Measurements from ENCODE around the gene RPL35. TPM values are rescaled to one million over a fixed set of nuclear protein-coding genes. Genes with fewer than 3 reads are reported as not detected.

Gene RPL35
- total and polyA plus RNA-seq, 10 of the 15 experiments (the other 5 are each of a cell fraction or from before 2014, with no cell fraction given), result 2,572 to 6,300 (median 3,864) TPM

- no peak for TF ChIP-seq POLR2A (IDR thresholded peaks at IDR 0.05; ENCODE audit: low read depth, low read length)
- no peak for TF ChIP-seq SUPT20H (IDR thresholded peaks at IDR 0.05; ENCODE audit: borderline replicate concordance, control insufficient read depth, low read depth, low read length)
- TF ChIP-seq ASH2L (IDR thresholded peaks at IDR 0.05; ENCODE audit: borderline replicate concordance, low read depth), result no peak
- Histone ChIP-seq H3K79me2 (ENCODE audit: control insufficient read depth, insufficient read depth, low read length) (no peaks in the 10 kb centered on the region), H2AFZ (ENCODE audit: control insufficient read depth, low read depth, low read length) (no peak overlapping the region), H4K20me1 (ENCODE audit: control insufficient read depth, insufficient read depth) (no peaks in the 10 kb centered on the region), H3K36me3 (ENCODE audit: control insufficient read depth in 2 of 2, insufficient read depth in 2 of 2, low read length in 1 of 2) (no peaks in the 10 kb centered on the region), H3K27ac (ENCODE audit: control insufficient read depth, insufficient read depth) (no peak overlapping the region), H3K27me3 (replicated peaks in 1 of 2; ENCODE audit: control insufficient read depth in 2 of 2, insufficient read depth in 2 of 2, low read length in 1 of 2) (no peaks in the 10 kb centered on the region), H3K9ac (ENCODE audit: control insufficient read depth, insufficient read depth, low read length) (no peak overlapping the region), H3K4me2 (ENCODE audit: control insufficient read depth, insufficient read depth) (no peak overlapping the region), H3K9me3 (replicated peaks; ENCODE audit: control insufficient read depth, insufficient read depth, low read length) (no peaks in the 10 kb centered on the region), H3K4me1 (ENCODE audit: control insufficient read depth, insufficient read depth, low read length) (no peaks in the 10 kb centered on the region; the same call in 1 of the 2 replicates), H3K4me3 (no peak overlapping the region)
- in situ Hi-C loops (cut with MboI) (no loop called here), intact Hi-C loops (cut with micrococcal nuclease; ENCODE audit: unreplicated experiment) (no loop called here)
- BruUV-seq (replicated peaks), result no TSS peak
- ChIA-PET RAD21 (ENCODE audit: unreplicated experiment) (interaction anchor here (0.6 kb wide), 1 partner anchor 215 kb away, joined by 4 read pairs; no protein-coding TSS in a partner anchor), CTCF (interaction anchor here (0.6 to 4.1 kb wide), 3 partner anchors 10 to 98 kb away, joined by 3 to 21 read pairs (median 4); no protein-coding TSS in a partner anchor), POLR2A (interaction anchor here (0.5 kb wide), 1 partner anchor 86 kb away, joined by 5 read pairs; no protein-coding TSS in a partner anchor), SMC1A (ENCODE audit: uncharacterized antibody, unreplicated experiment) (no interaction called here)
- ATAC-seq (no peak), DNase-seq (ENCODE audit: low read depth, low spot score) (no peak), FAIRE-seq (no peak)
- 65% methylated on average over 4 of the region's 4 CpGs for WGBS (ENCODE audit: insufficient coverage, insufficient replicate concordance, low lambda C conversion rate, missing lambda C conversion rate)
Measured at GRCh38 chr9:124830593-124830992, 31.2 kb downstream of the RPL35 start.

- DNase-seq (ENCODE audit: low read depth, low spot score) (no peak), FAIRE-seq (no peak), ATAC-seq (no peak)
- no peaks in the 10 kb centered on the region for H3K9me3 ChIP-seq (replicated peaks; ENCODE audit: control insufficient read depth, insufficient read depth, low read length)
- peaks cover 4% of the 10 kb centered on the region; the same call in 1 of the 2 replicates for H3K4me1 ChIP-seq (ENCODE audit: control insufficient read depth, insufficient read depth, low read length)
- ChIA-PET RAD21 (ENCODE audit: unreplicated experiment) (no interaction called here), POLR2A (interaction anchor here (0.6 kb wide), 1 partner anchor 276 kb away, joined by 6 read pairs; no protein-coding TSS in a partner anchor), CTCF (interaction anchor here (0.9 to 4.1 kb wide), 3 partner anchors 12 to 57 kb away, joined by 3 to 21 read pairs (median 3); no protein-coding TSS in a partner anchor), SMC1A (ENCODE audit: uncharacterized antibody, unreplicated experiment) (interaction anchor here (0.6 to 1.2 kb wide), 3 partner anchors 17 to 1348 kb away, joined by 3 to 4 read pairs (median 3); no protein-coding TSS in a partner anchor)
- H3K27ac ChIP-seq (ENCODE audit: control insufficient read depth, insufficient read depth), result no peak overlapping the region
- BruUV-seq (replicated peaks), result no TSS peak
- in situ Hi-C loops (cut with MboI), result no loop called here
- H3K27me3 ChIP-seq (replicated peaks in 1 of 2; ENCODE audit: control insufficient read depth in 2 of 2, insufficient read depth in 2 of 2, low read length in 1 of 2), result no peaks in the 10 kb centered on the region
- H3K36me3 ChIP-seq (ENCODE audit: control insufficient read depth in 2 of 2, insufficient read depth in 2 of 2, low read length in 1 of 2), result no peaks in the 10 kb centered on the region
- H3K79me2 ChIP-seq (ENCODE audit: control insufficient read depth, insufficient read depth, low read length), result no peaks in the 10 kb centered on the region
- no peak overlapping the region for H2AFZ ChIP-seq (ENCODE audit: control insufficient read depth, low read depth, low read length)
- no peak overlapping the region for H3K9ac ChIP-seq (ENCODE audit: control insufficient read depth, insufficient read depth, low read length)
- H3K4me2 ChIP-seq (ENCODE audit: control insufficient read depth, insufficient read depth), result no peak overlapping the region
- no peak for TF ChIP-seq CREB1 (IDR thresholded peaks at IDR 0.05; ENCODE audit: low read depth)
- TF ChIP-seq RFX5 (IDR thresholded peaks at IDR 0.05; ENCODE audit: low read depth, low read length), result no peak
- no peak for TF ChIP-seq CTCF (IDR thresholded peaks at IDR 0.05 in 2 of 3, conservative IDR thresholded peaks at IDR 0.05 in 1 of 3; ENCODE audit: control insufficient read depth in 2 of 3, extremely low read depth in 1 of 3, insufficient read depth in 1 of 3, low read depth in 3 of 3, low read length in 3 of 3)
- no peak for TF ChIP-seq SMAD5 (IDR thresholded peaks at IDR 0.05; ENCODE audit: low read depth)
- no peak for TF ChIP-seq SREBF1 (IDR thresholded peaks at IDR 0.05; ENCODE audit: low read length)
- no peak for TF ChIP-seq MEF2A (IDR thresholded peaks at IDR 0.05; ENCODE audit: insufficient read depth, low read depth, low read length)
- no peak for TF ChIP-seq NRF1 (conservative IDR thresholded peaks at IDR 0.05; ENCODE audit: low read depth, low read length)
- TF ChIP-seq ZNF207 (IDR thresholded peaks at IDR 0.05; ENCODE audit: borderline replicate concordance), result no peak
- TF ChIP-seq MTA3 (IDR thresholded peaks at IDR 0.05; ENCODE audit: borderline replicate concordance, low read length), result no peak
- TF ChIP-seq RCOR1 (conservative IDR thresholded peaks at IDR 0.05; ENCODE audit: low read depth, low read length), result no peak
- no peak for TF ChIP-seq BACH1 (IDR thresholded peaks at IDR 0.05; ENCODE audit: borderline replicate concordance)
- intact Hi-C loops (cut with micrococcal nuclease; ENCODE audit: unreplicated experiment), result no loop called here
- no peak overlapping the region for H3K4me3 ChIP-seq
- 33% methylated on average over 5 of the region's 5 CpGs for whole genome bisulfite sequencing (ENCODE audit: insufficient coverage, insufficient replicate concordance, low lambda C conversion rate, missing lambda C conversion rate)
- no peaks in the 10 kb centered on the region for H4K20me1 ChIP-seq (ENCODE audit: control insufficient read depth, insufficient read depth)
Measured at GRCh38 chr9:124829334-124829669, 32.5 kb downstream of the RPL35 start.

Measured in GM12878 (cell line).